Measurements from ENCODE around the gene GRIN2B. TPM values are rescaled to one million over a fixed set of nuclear protein-coding genes. Genes with fewer than 3 reads are reported as not detected.

GRIN2B gene
- not detected in 2 replicates for total RNA-seq (2014; rRNA removed; shearing (Covaris generic))
- polyA plus RNA-seq (2014; cell fraction: nucleus; rRNA removed): not detected in 2 replicates

DNA sequence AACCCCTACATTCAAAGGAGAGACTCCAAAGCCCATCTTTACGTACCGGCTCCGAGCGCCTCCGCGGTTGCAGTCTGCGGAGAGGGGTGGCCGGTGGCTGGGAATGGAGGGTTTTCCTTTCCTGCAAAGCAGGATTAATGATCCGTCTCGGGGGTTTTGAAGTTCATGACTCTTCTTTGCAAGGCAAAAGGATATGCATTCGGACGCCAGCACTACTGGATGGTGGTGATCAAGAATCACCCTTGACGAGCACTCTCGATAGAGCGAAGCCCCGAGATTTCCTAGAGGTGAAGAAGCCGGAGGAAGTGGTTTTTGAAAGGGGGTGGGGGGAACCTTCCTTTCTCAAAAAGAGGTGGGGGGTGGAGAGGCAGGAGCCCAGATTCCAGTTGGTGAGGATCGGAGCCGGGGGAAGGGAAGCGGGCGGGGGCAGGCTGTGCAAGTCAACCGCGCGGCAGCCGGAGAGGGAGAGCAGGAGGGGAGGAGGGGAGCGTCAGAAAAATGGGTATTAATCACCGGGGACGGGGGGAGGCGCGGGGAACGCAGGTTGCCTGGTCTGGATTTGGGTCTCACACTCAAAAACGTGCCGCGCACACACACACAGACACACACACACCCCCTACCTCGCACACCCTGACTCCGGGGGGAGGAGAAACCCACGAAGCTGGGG, at the start of gene GRIN2B:
TSS of gene GRIN2B (minus strand) at position 307 of the 667 bp plus-strand sequence. CDS start 115,394 bp downstream, outside the sequence.
- DNase-seq (ENCODE audit: extremely low read depth, low read depth): no peak

DNA sequence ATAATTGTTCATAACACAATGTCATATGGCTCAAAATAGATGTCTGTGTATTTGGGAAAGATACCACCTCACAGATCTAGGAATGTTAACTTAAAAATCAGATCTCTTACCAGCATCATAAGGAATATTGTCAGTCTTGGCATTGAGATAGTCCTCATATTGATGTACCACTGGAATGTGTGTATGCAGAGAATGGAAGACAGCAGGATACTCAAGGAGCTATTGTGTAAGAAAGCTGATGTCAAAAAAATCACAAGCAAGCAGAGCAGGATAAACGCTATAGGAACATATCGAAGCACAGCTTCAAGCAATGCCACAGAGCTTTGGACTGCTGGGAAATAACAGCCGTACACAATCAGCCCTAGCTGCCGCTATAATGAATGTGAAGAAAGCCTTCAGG, 45.1 kb upstream of the GRIN2B start:
- DNase-seq (ENCODE audit: extremely low read depth, low read depth): no peak

DNA sequence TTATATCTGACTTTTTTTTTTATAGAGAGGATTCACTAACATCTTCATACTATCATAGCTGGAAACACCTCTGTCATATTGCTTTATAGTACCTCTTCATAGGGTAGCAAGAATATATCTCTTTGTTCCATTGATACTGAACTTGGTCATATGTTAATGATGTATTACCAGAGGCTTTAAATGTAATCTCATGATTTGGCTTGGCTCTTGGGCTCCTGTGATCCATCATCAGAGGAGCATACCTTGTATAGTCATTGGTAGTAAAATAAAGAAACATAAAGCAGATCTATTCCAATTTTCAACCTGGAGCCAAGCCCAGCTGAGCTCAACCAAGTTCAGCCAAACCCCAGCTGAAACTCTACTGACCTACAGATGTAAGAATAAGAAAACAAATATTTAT, 43.2 kb upstream of the GRIN2B start:
- DNase-seq (ENCODE audit: extremely low read depth, low read depth): no peak

DNA sequence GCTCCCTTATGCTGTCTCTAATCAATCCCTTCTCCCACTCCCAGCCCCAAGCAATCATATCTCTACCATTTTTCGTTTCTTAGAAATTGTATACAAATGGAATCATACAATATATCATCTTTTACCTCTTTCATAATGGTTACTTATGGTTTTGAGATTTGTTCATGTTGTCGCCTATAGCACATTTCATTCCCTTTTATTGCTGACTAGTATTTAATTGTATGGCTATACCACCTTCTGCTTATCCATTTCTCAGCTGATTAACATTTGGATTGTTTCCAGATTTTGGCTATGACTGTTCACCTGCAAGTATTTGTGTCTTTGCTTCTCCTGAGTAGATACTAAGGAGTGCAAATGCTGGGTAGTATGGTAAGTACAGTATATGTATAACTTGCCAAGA, 36.7 kb upstream of the GRIN2B start:
- DNase-seq (ENCODE audit: extremely low read depth, low read depth): no peak

DNA sequence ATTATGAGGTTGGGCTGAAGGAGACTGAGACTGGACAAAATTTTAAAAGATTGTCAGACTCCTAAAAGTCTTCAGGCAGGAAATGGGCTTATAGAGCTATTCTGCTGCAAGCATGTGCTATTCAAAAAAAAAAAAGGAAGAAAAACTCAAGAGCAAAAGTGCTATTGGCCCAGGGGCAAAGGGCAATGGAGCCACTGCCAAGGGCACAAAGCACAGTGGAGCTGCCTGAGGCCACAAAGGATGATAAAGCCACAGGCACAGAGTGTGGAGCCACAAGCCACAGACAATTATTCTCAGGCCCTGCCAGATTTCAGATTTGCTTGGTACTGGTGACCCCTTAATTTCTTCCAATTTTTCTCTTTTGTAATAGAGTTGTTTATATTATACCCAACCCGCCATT, 29.6 kb upstream of the GRIN2B start:
- no peak for DNase-seq (ENCODE audit: extremely low read depth, low read depth)

DNA sequence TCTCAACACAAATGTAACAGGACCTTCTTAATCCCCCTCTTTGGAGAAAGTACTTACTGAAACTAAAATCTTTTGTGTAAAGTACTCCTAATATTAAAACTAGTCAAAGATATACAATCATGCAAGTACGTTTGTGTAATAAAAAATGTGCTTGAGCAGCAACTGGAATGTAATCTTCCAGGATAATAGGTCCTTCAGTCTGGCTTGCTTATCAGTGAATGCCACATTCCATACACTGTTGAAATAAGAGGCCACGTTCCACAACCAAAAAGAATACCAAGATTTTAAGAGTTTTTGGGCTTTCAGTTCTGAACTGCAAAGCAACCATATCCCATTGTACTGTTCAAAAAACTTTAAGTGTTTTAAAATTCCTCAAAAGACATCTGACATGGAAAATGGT, 26.2 kb upstream of the GRIN2B start:
- DNase-seq (ENCODE audit: extremely low read depth, low read depth): no peak

DNA sequence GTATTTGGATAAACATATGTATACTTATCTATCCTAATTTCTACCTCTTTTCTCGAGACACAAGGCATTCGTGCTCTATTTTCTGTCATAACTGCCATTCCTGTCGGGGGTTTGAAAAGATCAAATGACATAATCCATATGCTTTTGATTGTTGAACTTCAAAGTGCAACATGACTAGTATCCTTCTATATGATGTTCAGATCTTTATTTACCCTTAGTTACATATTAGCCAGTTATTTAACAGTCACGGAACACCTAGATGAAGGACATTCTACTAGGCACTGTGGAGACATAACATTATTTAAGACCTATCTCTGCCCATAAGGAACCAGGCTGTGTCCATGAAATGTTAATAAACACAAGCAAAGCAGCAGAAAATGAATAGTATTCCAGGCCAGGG, 11.2 kb upstream of the GRIN2B start:
- no peak for DNase-seq (ENCODE audit: extremely low read depth, low read depth)

DNA sequence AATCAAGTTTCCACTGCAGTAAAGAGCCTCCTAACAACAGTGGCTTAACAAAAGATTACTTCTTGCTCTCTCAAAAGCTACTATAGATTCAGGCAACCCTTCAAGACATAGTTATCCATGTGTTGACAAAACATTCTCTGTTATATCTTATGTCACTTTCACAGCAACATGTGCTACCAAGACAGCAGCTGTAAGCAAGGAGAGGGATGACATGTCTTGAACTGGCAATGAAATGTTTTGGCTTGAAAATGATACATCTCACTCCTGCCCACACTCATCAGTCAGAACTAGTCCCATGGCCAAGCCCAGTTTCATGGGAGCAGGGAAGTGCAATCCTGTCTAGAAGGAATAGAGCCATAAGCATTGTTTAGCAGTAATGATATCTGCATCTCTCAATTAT, 10.7 kb upstream of the GRIN2B start:
- DNase-seq (ENCODE audit: extremely low read depth, low read depth): no peak

DNA sequence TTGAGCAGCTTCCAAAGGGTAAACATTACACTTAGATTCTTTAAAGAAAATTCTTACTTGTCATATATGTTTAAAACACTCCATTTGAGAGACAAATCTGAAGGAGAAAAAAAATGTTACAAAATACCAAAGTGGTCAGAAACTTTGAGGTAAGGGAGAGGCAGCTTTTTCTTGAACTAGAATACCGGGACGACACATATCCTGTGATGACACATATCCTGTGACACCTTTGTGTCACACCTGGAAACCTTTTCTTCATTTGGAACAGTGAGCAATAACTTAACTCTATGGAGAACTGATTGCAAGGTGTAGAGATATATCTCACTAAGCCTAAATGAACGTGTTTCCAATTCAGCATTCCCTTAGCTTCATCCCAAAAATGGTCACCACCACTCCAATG, 4.6 kb upstream of the GRIN2B start:
- no peak for DNase-seq (ENCODE audit: extremely low read depth, low read depth)

DNA sequence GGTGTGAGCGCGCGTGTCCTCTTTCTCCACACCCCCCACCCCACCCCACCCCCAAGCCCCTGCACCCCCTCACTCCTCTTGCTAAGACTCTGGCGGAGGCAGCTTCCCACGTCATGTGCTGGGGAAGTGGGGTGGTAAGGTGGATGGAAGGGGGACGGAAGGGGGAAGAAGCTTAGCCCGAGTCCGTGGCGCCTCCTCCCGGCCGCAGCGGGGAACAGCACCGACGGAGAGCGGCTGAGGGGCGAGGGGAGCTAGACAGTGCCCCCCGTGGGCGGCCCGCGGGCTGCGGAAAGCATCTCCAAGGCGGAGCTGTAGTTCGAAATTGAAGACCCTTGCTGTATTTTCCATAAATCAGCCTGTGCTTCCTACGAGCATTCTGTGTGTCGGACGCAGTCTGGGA, 588 bp upstream of the GRIN2B start:
- no peak for DNase-seq (ENCODE audit: extremely low read depth, low read depth)

DNA sequence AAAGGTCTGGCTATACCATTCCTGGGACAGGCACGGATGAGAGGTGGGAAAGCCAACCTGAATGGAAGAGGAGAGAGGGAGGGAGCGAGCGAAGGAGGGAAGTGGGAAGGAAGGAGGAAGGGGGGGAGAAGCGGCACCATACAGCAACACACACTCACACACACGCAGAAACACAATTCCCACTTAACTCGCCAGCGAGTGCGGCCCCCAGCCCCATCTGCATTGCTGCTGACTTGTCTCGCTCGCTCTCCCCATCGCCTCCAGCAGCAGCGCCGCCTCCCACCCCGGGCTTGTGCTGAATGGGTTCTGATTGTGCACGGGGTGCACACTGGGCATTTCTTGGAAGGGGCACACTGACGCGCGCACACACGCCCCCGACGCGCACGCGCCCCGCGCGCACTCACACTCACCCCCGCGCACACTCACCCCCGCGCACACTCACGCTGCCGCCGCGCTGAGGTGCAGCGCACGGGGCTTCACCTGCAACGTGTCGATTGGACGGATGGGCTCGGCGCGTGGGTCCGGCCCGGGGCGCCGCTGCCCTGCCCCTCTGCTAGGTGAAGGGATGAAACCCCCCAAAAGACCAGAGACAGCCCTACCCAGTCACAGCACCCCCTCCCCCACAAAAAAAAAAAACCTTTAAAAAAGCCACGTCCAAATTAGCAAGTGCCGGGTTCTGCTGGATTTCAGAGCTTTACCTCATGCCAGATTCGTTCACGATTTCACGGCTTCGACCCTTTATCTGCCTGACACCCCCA, 685 bp downstream of the GRIN2B start:
- no peak for DNase-seq (ENCODE audit: extremely low read depth, low read depth)

DNA sequence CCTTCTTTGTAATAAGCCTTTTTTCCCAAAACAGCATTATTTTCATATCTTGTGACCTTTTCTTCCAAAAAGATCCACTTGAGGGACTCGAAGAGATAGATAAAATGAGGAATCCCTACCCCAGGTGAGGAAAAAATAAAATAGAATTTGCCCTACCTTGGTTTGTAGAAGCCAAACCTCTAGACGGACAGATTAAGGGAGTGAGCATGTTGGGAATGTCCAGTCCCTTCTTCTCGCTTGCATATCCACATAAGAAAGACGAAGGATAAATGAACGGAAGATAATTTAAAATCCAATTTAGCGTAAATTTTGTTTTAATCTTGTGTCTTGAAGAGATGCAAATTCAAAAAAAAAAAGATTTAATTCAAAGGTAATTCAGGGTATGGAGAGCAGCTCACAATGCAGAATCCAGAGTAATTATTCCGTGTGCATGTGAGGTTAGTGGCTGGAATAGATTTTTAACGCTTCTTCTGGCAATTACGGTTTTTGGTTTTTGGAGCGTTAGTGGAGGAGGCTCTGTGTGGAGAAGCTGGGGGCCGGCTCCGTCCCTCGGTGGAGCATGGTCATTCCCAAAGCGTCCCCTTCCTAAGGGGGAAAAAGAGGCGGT, 1.5 kb downstream of the GRIN2B start:
- DNase-seq (ENCODE audit: extremely low read depth, low read depth): no peak

DNA sequence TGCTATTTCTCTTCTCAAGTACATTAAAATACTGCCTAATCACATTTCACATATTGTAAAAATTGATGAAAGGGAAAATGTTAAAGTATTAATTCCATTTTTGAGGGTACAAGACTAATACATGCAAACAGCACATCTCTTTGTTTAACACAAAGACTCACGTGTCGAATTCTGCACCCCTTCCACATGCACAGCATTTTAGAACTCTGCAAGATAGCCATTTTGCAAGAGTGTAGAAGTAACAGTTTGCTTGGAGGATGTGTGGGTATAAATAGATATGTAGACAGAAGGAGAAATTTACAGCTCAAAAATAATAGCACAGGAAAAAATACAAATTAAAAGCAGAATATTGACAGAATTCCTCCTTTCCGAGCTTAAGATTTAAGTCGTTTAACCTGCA, 2.5 kb downstream of the GRIN2B start:
- DNase-seq (ENCODE audit: extremely low read depth, low read depth): no peak

DNA sequence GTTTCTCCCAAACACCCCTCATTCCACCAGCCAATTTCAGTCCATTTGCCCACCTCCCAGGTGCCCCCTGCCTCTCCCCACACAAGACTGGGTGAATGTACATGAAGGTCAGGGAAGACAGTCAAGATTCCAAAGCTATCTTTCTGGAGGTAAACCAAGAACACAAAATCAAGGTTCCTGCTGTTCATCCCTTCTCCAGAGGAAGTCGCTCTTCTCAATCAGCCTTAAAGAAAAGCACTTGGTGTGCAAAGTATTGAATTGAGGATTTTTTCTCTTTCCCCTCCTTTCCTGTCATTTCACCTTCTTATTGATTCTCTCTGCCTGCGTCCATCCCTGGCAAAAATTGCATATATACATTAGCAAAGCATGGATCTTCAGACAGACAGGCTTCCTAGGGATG, 4.5 kb downstream of the GRIN2B start:
- no peak for DNase-seq (ENCODE audit: extremely low read depth, low read depth)

DNA sequence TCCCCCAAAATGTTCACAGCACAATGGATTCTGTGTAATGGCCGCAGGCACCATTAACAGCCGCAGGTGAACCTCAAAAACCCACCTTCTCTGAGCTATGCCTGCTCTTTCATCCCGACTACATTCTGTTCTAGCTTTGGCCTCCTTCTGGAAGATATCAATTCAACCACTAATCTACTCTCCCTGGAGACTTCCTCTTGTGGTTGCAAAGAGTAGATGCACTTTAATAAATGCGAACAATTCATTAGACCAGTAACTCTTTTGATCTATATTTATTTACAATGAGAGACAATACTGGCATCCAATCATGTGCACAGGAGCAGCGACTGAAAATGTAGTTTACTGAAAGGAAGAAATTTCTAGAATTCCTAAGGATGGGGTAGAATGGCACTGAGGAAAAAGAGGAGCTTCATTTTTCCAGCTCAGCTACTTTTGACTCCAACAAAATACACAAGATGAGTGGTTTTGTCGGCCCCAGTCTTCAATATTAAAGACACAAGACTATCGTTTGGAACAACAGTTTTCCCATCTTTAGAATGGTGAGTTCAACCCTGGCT, 5.3 kb downstream of the GRIN2B start:
- DNase-seq (ENCODE audit: extremely low read depth, low read depth): no peak

DNA sequence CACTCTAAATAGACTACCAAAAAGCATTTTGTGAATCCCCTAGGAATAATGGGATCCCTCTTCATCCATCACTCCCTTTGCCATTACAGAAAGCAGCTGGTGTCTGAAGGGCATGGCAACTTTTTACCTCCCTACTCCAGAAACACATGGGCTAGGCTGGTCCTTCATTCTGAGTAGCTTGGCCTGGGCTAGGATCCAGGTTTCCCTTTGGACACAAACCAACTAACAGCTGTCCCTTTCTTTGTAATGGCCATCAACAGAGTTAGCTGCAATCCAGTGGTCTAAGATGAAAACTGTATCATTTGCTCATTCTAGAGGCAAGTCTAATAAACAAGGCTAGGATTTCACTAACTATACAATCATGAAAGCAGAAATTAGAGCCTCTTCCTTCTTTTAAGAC, 7.4 kb downstream of the GRIN2B start:
- DNase-seq (ENCODE audit: extremely low read depth, low read depth): no peak

DNA sequence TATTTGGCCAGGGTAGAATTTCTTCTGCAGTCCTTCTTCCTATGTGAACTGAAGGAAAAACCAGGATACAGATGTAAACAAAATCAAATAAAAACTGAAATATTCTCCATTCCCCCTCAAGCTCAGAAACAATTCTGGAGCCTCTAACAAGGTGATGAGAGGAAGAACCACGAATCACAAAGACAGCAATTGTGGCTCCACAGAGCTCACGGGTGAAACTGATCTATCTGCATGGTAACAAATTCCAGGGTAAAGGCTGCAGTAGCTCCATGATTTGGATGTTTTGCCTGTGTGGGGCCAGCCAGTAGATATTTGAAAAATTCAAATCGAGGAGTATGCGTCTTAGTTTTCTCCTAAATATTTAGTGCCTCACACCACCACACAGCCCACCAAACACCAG, 10.6 kb downstream of the GRIN2B start:
- DNase-seq (ENCODE audit: extremely low read depth, low read depth): no peak

DNA sequence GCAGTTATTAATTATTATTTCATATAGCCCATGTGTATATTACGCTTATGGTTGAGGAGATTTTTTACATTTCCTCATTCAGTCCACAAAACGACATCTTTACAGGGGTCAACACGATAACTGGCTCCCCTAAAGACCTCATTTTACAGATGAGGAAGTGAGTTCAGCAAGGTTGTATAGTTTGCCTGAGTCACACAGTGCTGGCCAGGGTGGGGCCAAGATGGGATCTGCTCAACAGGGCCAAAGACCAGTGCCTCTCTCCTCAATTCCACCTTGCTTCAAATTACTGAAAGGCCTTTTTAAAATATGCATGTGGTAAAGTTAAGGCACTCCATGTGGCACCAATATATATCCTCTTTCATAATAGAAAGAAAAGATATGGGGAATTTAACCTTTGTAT, 13.1 kb downstream of the GRIN2B start:
- DNase-seq (ENCODE audit: extremely low read depth, low read depth): no peak

DNA sequence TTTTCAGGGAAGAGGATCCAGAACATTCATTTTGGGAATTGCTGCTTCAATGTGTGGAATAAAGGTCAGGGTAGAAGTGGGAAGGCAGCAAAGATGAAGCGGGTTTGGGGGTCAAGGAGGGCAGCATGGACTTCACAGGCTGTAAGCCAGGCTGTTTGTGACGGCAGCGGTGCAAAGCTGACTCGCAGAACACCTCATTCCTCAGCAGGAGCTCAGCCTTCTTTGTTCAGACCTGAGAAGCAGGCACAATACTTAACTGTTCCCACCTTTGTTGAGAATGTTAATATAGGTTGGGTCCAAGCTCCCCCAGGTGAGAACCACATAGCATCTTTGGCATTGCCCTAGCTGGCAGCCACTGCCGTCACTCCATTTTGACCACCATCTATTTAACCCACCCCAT, 16.7 kb downstream of the GRIN2B start:
- DNase-seq (ENCODE audit: extremely low read depth, low read depth): no peak

DNA sequence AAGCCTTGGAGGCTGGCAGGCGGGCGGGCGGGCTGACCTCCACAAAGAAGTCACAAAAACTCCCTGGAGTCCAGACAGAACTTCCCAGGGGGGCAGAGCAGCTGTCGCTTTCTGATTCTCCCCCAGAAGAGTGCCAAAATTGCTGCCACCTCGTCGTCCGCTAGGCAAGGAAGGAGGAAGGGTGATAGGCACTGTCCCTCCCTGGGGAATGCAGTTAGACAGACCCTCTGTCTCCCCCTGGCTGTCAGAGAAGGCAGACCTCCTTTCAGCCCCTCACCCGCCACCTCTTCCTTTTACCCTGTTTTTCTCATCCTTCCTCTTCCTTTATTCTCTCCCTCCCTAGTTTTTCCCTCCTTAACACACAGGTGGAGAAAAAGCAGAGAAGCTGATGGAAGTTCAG, 18.7 kb downstream of the GRIN2B start:
- no peak for DNase-seq (ENCODE audit: extremely low read depth, low read depth)

DNA sequence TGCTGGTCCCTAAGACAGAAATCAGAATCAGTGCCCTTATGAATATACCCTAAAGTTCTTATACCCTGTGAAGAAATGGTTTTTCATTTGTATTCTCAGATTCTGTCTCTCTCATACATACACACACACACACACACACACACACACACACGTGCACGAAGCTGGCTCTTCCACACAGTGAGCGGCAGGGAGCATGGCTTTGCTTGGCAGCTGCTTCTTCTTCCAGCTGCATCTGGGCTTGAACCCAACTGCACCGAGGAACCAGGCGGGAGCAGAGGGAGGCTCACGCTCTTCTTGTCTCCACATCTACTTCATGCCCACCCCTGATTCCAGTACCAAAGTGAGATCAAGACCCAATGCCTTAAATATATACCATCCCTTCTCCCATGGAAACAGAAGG, 19.4 kb downstream of the GRIN2B start:
- DNase-seq (ENCODE audit: extremely low read depth, low read depth): no peak
